CD14-positive monocyte (primary cell): ENCODE results near the gene WRNIP1. TPM values are rescaled to one million over a fixed set of nuclear protein-coding genes. Genes with fewer than 3 reads are reported as not detected.
"Not testable (repeated sequence)": the region's sequence is repeated elsewhere in the genome, so short reads cannot be mapped to it uniquely, and the experiment has no call there.

Experiments used
- DNase-seq, 3 donors: peaks; one replicate each; pipeline ENCODE4 v3.0.0-alpha.2; 2011 to 2022
- H2AFZ ChIP-seq: 2 replicates; pipeline ENCODE4 v1.6.0; 2012; ENCODE audit warnings: mild to moderate bottlenecking, low read depth, low read length, inconsistent platforms; ENCODE audit not compliant: insufficient read depth, poor library complexity, severe bottlenecking
- H3K27ac ChIP-seq, 2 donors: 1 replicate in 1 of 2; 2 replicates in 1 of 2; pipeline ENCODE4 v1.5.1; 2012 to 2013; ENCODE audit warnings: low read length in 2 of 2, control low read depth in 1 of 2, inconsistent platforms in 1 of 2, low read depth in 1 of 2, mild to moderate bottlenecking in 1 of 2
- H3K27me3 ChIP-seq, 2 donors: one replicate each; pipeline versions ENCODE4 v1.6.0 to v1.6.1; 2011 to 2013; ENCODE audit warnings: low read length in 2 of 2; ENCODE audit not compliant: control insufficient read depth in 2 of 2, insufficient read depth in 2 of 2
- H3K36me3 ChIP-seq, 2 donors: replicated peaks in 1 of 2; 1 replicate in 1 of 2; 2 replicates in 1 of 2; pipeline versions ENCODE4 v1.5.1 to v1.6.1; 2012 to 2013; ENCODE audit warnings: low read length in 2 of 2, control low read depth in 1 of 2, inconsistent platforms in 1 of 2, mild to moderate bottlenecking in 1 of 2; ENCODE audit not compliant: insufficient read depth in 2 of 2, control insufficient read depth in 1 of 2
- H3K4me1 ChIP-seq, 2 donors: 1 replicate in 1 of 2; 2 replicates in 1 of 2; pipeline versions ENCODE4 v1.5.1 to v1.6.1; 2012 to 2013; ENCODE audit warnings: low read length in 2 of 2, control low read depth in 1 of 2, inconsistent platforms in 1 of 2, mild to moderate bottlenecking in 1 of 2, moderate library complexity in 1 of 2; ENCODE audit not compliant: insufficient read depth in 2 of 2, control insufficient read depth in 1 of 2
- H3K4me2 ChIP-seq: replicated peaks from 2 replicates; pipeline ENCODE3; 2012; ENCODE audit warnings: low read length, moderate library complexity, mild to moderate bottlenecking; ENCODE audit not compliant: poor library complexity, severe bottlenecking; ENCODE audit errors: extremely low read depth
- H3K4me3 ChIP-seq, 3 experiments: fragments of 200-600 bp in 1 of 3; sonication (generic) in 1 of 3; replicated peaks in 1 of 3; 1 replicate in 2 of 3; 2 replicates in 1 of 3; pipeline ENCODE4 v1.5.1; 2011 to 2013; ENCODE audit warnings: low read length in 3 of 3, mild to moderate bottlenecking in 3 of 3, control low read depth in 2 of 3, low read depth in 2 of 3, inconsistent platforms in 1 of 3, moderate library complexity in 1 of 3
- H3K79me2 ChIP-seq: 2 replicates; pipeline ENCODE4 v1.6.0; 2012; ENCODE audit warnings: mild to moderate bottlenecking, control low read depth, inconsistent platforms, low read length, moderate library complexity; ENCODE audit not compliant: insufficient read depth
- H3K9ac ChIP-seq: 2 replicates; pipeline ENCODE4 v1.6.0; 2017; ENCODE audit warnings: low read length, mild to moderate bottlenecking; ENCODE audit not compliant: insufficient read depth, poor library complexity, severe bottlenecking
- H3K9me3 ChIP-seq, 2 donors: replicated peaks in 1 of 2; 1 replicate in 1 of 2; 2 replicates in 1 of 2; pipeline versions ENCODE4 v1.5.1 to v1.6.1; 2012 to 2013; ENCODE audit warnings: low read length in 2 of 2, control low read depth in 1 of 2; ENCODE audit not compliant: control insufficient read depth in 1 of 2, insufficient read depth in 1 of 2
- H4K20me1 ChIP-seq: 2 replicates; pipeline ENCODE4 v1.6.0; 2012; ENCODE audit warnings: mild to moderate bottlenecking, low read length, control low read depth, moderate library complexity; ENCODE audit not compliant: insufficient read depth
- H3K27ac Mint-ChIP-seq, 7 donors: one replicate each; pipeline ENCODE4 v1.8.0; 2020; ENCODE audit warnings: mild to moderate bottlenecking in 7 of 7, mixed read lengths in 7 of 7, moderate library complexity in 6 of 7, inconsistent platforms in 2 of 7
- H3K27me3 Mint-ChIP-seq, 3 donors: one replicate each; pipeline ENCODE4 v1.8.0; 2021 to 2022; ENCODE audit warnings: low read depth in 3 of 3, mild to moderate bottlenecking in 3 of 3, mixed read lengths in 3 of 3, moderate library complexity in 3 of 3, inconsistent platforms in 1 of 3
- H3K36me3 Mint-ChIP-seq, 2 donors: one replicate each; pipeline ENCODE4 v1.8.0; 2020; ENCODE audit warnings: mixed read lengths in 2 of 2, inconsistent platforms in 1 of 2, mild to moderate bottlenecking in 1 of 2
- H3K4me1 Mint-ChIP-seq: one replicate; pipeline ENCODE4 v1.8.0; 2020; ENCODE audit warnings: mild to moderate bottlenecking, mixed read lengths
- H3K4me3 Mint-ChIP-seq, 2 donors: one replicate each; pipeline ENCODE4 v1.8.0; 2020; ENCODE audit warnings: mild to moderate bottlenecking in 2 of 2, mixed read lengths in 2 of 2, moderate library complexity in 1 of 2
- H3K9me3 Mint-ChIP-seq, 7 donors: one replicate each; pipeline ENCODE4 v1.8.0; 2020 to 2022; ENCODE audit warnings: mixed read lengths in 7 of 7, mild to moderate bottlenecking in 6 of 7, moderate library complexity in 6 of 7, inconsistent platforms in 2 of 7
- WGBS: methylation state at CpG from one replicate; pipeline ENCODE4 v1.1.5; 2013; ENCODE audit warnings: missing lambda C conversion rate; ENCODE audit not compliant: insufficient coverage; 5-methylcytosine and 5-hydroxymethylcytosine counted together
- intact Hi-C, 2 donors: fragments of 100-400 bp; cut with micrococcal nuclease; formaldehyde crosslinking; loops; one replicate each; pipeline versions ENCODE4 v1.15.0 to v1.15.1; 2023
- polyA plus RNA-seq, 3 donors: library from polyadenylated mRNA; depleted of rRNA in 1 of 3; unstranded in 2 of 3; stranded (reverse) in 1 of 3; fragments of 300-500 nt in 2 of 3; fragments of >200 nt in 1 of 3; fragmentation: Illumina TruSeq in 2 of 3; gene quantifications; 1 replicate in 2 of 3; 2 replicates in 1 of 3; pipeline ENCODE4 v1.2.3, GENCODE V29; 2012 to 2021
- TF ChIP-seq, protein P1 (sequence below): fragments of 200-600 bp; IDR thresholded peaks from one replicate; pipeline ENCODE4 v1.8.0; 2022; ENCODE audit warnings: antibody characterized with exemption, mild to moderate bottlenecking

The WRNIP1 gene
- polyA plus RNA-seq, 3 donors = 17.5 to 25.8 (median 17.8) TPM

GRCh38 chr6:2760882-2761842 lies 4.0 kb upstream of the WRNIP1 start:
- peak in 1 of 3 donors; percentile 45 for DNase-seq
- no peaks in the 10 kb centered on the region for H3K27me3 ChIP-seq

DNA sequence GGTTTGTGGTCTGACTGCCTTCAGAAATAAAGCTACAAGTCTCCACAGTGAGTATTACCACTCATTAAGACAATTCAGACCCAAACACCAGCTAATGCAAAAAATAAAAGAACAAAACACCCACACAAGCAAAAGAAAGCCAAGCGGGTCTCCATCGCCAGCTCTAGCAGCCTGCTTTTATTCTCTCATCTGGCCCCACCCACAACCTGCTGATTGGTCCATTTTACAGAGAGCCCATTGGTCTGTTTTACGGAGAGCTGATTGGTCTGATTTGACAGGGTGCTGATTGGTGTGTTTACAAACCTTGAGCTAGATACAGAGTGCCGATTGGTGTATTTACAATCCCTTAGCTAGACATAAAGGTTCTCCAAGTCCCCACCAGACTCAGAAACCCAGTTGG lies 2.3 kb upstream of the WRNIP1 start:
- not testable (repeated sequence) for H3K36me3 ChIP-seq, H3K4me3 Mint-ChIP-seq, DNase-seq, H3K27ac ChIP-seq, H3K9me3 ChIP-seq, H3K4me3 ChIP-seq, H3K9ac ChIP-seq, H3K4me2 ChIP-seq, H3K27me3 Mint-ChIP-seq, H3K27me3 ChIP-seq, H3K36me3 Mint-ChIP-seq
- WGBS = 83% methylated on average over 2 of the region's 4 CpGs
- H3K4me1 ChIP-seq = peaks cover 30 to 37% of the 10 kb centered on the region in 2 donors
- intact Hi-C loops = loop anchor here (10.0 kb wide), 3 partner anchors 292 to 1168 kb away; partner anchors contain the start of gene GMDS (in 1 of the 2)
- peak overlapping the region in 4 of 7 donors; percentile 7 to 98 (median 64) for H3K27ac Mint-ChIP-seq
- peaks cover 16% of the 10 kb centered on the region for H4K20me1 ChIP-seq
- peaks cover 24% of the 10 kb centered on the region for H3K79me2 ChIP-seq
- H2AFZ ChIP-seq = peak overlapping the region; percentile 22
- H3K4me1 Mint-ChIP-seq = peaks cover 31% of the 10 kb centered on the region
- peaks cover 0 to 13% (median 2%) of the 10 kb centered on the region in 7 donors for H3K9me3 Mint-ChIP-seq

More at GRCh38 chr6:2760882-2761842, 4.0 kb upstream of the WRNIP1 start:
- intact Hi-C loops = loop anchor here (10.0 kb wide), 3 partner anchors 294 to 1166 kb away; partner anchors contain the start of gene GMDS (in 1 of the 2)
- peaks cover 23 to 32% of the 10 kb centered on the region in 2 donors for H3K4me1 ChIP-seq
- H3K36me3 ChIP-seq = no peaks in the 10 kb centered on the region
- H3K4me2 ChIP-seq = no peak overlapping the region
- H3K4me3 ChIP-seq = no peak overlapping the region
- H4K20me1 ChIP-seq = peaks cover under 1% of the 10 kb centered on the region
- H3K27ac ChIP-seq = no peak overlapping the region
- TF ChIP-seq, protein P1, sequence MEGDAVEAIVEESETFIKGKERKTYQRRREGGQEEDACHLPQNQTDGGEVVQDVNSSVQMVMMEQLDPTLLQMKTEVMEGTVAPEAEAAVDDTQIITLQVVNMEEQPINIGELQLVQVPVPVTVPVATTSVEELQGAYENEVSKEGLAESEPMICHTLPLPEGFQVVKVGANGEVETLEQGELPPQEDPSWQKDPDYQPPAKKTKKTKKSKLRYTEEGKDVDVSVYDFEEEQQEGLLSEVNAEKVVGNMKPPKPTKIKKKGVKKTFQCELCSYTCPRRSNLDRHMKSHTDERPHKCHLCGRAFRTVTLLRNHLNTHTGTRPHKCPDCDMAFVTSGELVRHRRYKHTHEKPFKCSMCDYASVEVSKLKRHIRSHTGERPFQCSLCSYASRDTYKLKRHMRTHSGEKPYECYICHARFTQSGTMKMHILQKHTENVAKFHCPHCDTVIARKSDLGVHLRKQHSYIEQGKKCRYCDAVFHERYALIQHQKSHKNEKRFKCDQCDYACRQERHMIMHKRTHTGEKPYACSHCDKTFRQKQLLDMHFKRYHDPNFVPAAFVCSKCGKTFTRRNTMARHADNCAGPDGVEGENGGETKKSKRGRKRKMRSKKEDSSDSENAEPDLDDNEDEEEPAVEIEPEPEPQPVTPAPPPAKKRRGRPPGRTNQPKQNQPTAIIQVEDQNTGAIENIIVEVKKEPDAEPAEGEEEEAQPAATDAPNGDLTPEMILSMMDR = peak; percentile 77
- H3K4me3 Mint-ChIP-seq = no peak overlapping the region
- no peak overlapping the region for H3K9ac ChIP-seq
- H3K27ac Mint-ChIP-seq = no peak overlapping the region
- H3K4me1 Mint-ChIP-seq = peaks cover 25% of the 10 kb centered on the region
- H3K9me3 ChIP-seq = peaks cover 0 to 6% of the 10 kb centered on the region in 2 donors
- H3K79me2 ChIP-seq = peaks cover 7% of the 10 kb centered on the region
- H2AFZ ChIP-seq = no peak overlapping the region
- no peaks in the 10 kb centered on the region for H3K36me3 Mint-ChIP-seq
- WGBS = 100% methylated on average over 1 of the region's 8 CpGs
- no peaks in the 10 kb centered on the region for H3K27me3 Mint-ChIP-seq
- H3K9me3 Mint-ChIP-seq = peaks cover 0 to 13% (median 2%) of the 10 kb centered on the region in 7 donors
